Measurements from ENCODE around the gene PLCG2.
"Not testable (repeated sequence)": the region's sequence is repeated elsewhere in the genome, so short reads cannot be mapped to it uniquely, and the experiment has no call there.

GRCh38 chr16:81977335-81977942, 198.3 kb downstream of the PLCG2 start:
- not testable (repeated sequence) for TF ChIP-seq EZH2 (IDR thresholded peaks at IDR 0.05; ENCODE audit: low read length, unreplicated experiment); CTCF (conservative IDR thresholded peaks at IDR 0.05; ENCODE audit: low read depth, low read length); EZH2phosphoT487 (IDR thresholded peaks at IDR 0.05; ENCODE audit: borderline replicate concordance, low read length)
